GF-D8 (cell line): ENCODE data around the gene SCUBE3.

Experiments
- DNase-seq: peaks from one replicate; lab custom pipeline; 2025; lab: John Stamatoyannopoulos, UW

Gene SCUBE3

DNA sequence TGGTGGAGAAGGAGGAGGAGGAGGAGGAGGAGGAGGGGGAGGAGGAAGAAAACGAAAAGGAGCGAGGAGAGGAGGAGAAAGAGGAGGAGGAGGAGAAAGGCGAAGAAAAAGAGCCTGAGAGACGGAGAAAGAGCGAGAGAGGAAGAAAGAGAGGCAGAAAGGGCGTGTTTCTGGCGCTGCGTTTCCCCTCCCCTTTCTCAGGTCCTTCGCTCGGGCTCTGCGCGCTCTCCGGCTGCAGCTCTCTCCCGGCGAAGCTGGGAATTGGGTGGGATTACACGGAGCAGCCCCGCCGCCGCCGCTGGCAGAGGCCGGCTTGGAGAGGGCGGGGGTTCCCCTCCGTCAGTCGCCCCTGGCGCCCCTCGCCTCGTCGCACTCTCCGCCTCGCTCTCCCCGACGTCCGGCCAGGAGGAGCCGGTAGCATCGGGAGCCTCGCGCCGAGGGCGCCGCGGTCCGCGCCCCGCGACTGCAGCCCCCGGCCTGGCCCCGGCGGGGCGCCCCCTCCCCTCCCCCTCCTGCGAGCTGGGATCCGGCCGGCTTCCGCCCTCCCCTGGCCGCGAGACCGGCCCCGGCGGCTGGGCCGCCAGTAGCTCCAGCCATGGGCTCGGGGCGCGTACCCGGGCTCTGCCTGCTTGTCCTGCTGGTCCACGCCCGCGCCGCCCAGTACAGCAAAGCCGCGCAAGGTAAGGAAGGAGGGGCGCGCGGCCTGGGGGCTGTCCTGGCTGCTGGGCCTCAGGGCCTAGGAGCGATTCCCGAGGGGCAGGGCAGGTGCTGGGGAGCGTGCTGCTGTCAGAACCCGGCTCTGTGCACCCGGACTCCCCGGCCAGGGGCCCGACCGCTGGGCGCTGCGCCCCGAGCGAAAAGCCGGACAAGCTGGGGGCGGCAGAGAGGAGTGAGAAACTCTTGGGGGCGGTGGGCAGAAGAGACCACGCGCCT lies at the start of gene SCUBE3:
TSS of gene SCUBE3 (plus strand) at position 133 of the 933 bp plus-strand sequence. CDS start at position 596, 463 bp downstream.
- no peak for DNase-seq

DNA sequence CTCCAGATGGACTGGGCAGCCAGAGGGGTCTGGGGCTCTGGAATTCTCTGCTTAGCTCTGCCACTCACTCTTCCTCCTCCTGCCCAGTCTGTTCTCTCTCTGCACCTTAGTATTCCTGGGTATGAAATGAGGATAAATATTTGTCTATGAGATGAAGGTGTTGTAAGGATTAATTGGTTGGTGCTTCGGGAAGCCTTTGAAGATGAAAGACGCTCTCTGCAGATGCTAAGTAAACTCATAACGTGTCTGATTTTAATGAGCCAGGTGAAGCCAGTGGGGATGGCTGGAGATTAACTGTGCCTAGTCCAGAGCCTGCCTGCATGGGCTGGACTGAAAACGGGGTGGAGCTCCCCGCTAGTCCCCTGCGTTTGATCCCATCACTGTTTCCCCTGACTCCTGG lies 49.5 kb upstream of the SCUBE3 start:
- no peak for DNase-seq

DNA sequence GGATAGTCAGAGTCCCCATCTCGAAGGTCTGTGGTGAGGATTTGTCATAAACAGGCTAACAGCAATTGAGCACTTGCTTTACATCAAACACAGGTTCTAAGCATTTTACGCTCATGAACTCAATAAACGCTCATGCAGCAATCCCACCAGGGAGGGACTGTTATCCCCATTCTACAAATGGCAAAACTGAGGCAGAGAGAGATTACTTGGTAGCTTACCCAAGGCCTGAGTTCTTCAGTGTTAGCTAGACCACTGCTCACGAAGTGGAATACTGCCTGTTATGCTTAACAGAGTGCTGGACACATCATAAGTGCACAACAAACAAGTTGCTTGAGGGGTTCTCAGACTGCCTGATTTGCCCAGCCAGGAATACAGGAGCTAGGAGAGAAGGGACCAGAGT lies 48.9 kb upstream of the SCUBE3 start:
- no peak for DNase-seq

DNA sequence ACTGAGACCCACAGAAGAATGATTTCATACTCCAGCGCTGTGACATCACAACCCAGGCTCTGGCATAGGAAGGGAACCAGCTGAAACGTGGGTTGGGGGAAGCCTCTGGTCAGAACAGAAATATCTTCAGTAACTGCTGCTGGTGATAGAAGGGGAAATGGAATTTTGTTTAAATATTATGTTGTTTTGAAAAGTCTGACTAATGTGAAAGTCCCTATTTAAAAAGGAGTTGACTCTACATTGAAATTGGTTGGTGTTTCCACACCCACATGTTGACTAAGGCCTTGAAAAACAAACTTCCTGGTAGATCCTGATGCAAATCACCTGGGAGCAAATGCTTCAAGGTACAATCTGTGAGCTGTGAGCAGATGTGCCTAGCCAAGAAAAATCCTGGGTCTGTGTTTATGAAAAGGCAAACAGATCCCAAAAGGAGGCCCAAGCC lies 48.1 kb upstream of the SCUBE3 start:
- DNase-seq: no peak

DNA sequence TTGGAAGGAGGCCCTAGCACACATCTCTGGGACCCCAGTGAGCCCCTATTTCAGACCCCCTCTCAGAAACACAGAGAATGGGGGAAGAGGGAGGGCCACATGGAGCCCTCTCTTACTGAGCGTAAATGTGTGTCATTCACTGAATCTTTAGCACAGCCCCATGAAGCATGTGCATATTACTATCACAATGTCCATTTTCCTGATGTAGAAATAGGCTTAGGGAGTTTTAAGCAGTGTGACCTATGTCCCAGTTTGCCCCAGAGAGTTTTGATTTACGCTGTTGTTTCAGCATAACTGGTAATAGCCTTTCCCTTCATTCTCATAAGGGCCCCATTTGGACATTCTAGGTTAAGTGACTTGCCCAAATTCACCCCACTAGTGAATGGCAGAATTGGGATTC lies 47.6 kb upstream of the SCUBE3 start:
- DNase-seq: no peak

DNA sequence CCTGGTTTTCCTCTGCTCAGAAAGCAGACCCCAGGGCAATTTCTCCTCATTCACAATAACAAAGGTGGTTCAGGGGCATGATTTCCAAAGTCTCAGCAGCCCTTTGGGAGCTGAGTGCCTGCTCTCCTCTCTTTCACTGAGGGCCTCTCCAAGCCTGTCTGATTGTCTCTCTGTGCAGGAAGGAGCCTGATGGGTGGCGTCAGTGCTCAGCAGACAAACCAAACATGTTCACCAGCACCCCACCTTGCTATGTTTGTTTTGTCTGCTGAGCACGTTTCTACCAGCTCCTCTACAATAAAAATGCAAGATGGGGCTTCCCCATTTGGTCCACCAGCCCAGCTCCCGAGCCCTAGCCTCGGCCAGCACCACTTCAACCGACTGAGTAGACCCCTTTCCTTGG lies 47.2 kb upstream of the SCUBE3 start:
- DNase-seq: no peak

DNA sequence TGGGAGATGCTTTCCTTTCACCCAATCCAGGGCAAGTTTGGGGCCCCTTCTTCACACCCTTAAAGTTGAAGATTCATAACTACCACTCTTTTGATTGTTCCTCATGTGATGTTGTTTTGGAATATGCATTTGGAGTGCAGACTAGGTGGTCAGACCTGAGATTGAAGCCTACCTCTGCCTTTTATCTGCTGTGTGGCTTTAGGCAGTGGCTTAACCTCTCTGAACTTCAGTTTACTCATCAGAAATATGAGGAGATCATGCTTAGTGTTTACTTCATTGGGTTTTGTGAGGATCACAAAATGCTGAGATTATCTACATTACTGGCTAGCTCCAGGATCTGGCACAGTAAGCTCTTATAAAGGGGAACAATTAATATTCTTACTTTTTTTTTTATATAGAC lies 46.3 kb upstream of the SCUBE3 start:
- no peak for DNase-seq

DNA sequence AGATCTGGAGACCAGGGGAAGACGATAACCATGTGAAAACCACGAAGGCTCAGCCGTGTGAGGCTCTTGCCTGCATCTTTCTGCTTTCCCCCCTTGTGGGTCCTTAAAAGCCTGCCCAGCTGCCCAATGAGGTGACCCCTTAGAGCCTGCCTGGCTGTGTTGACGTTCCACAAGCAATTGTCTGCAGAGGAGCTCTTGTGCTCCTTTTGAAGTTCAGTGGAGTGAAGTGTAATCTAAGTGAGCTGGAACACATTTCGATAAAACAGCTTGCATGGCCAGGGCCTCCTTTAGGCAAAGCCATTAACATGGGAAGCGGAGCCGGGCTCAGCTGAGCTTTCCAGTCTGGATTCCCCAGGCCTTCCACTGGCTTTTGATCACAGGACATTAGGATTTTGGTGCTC lies 45.3 kb upstream of the SCUBE3 start:
- no peak for DNase-seq

DNA sequence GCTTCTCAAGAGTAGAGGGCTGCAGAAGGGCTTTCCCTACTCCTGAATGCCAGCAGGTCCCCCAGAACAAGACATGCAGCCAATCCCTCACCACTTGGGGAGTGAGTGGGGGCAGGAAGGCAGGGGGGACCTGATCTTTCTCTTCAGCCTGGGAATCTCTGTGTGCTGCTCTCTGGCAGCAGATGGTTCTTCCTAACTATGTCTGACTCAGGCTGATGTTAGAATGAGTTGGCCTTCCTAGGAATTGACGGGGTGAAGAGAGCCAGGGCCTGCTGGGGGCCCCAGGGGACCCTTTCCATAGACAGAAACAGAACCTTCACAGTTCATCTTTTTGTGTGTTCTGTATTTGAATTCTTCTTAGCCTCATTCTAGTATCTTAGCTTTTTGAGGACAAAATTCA lies 43.6 kb upstream of the SCUBE3 start:
- no peak for DNase-seq

DNA sequence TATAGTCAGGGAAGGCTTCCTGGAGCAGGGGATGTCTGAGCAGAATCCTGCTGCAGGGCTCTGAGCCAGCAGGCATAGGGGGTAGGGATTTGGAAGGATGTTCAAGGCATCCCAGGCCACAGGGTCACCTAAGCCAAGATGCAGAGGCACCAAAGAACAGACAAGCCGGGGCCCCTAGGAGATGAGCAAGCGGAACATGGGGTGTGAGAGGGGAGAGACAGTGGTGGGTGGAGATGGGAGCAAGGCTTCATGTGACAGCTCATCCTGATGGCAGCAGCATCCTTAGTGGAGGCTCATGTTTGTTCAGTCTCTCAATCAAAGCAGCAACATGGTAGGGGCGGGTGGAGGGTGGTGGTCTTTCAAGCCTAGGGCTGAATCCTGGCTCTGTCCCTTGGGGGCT lies 42.9 kb upstream of the SCUBE3 start:
- DNase-seq: no peak

DNA sequence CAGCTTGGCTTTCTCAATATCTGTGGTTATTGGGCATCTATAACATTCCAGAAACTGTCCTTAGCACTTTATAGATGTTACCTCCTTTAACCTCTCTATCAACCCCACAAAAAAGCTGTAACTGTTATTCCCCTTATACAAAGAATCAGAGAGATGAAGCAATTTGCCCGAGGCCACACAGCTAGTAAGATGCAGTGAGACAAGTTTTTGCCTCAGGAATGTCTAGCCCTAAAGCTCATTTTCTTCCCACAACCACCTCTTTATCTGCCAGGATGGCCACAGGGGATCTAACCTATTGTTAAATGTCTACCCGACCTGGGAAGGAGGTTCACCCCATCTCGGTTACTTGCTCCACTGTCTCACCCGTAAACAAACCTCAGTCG lies 40.7 kb upstream of the SCUBE3 start:
- DNase-seq: no peak

DNA sequence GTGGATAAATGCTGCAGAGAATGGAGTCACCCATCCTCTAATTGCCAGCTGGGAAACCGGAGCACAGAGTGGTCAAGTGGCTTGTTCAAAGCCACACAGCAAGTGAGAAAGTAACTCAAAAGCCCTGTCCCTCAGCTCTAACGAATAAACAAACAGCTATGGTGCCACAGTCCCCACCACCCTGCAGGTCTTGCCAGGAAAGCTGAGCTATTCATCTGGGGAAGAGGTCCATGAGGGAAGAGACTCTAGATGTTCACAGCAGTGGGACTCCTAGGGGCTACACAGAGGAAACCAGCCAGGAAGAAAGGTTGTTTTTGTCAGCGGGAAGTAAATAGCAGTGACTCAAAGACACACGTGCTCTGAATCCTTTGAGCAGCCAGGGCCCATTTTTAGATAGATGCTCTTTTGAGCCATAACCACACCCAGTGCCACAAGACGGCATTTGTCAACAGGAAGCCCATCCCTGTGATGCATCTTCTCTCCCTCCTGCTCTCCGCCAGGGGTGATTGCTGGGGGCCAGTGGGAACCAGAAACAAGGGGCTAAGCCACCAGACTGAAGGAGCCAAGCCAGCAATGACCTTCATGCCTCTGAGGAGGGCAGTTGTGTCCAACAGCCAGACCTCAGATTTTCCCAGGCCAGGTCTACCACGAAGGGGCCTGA lies 40.2 kb upstream of the SCUBE3 start:
- no peak for DNase-seq

DNA sequence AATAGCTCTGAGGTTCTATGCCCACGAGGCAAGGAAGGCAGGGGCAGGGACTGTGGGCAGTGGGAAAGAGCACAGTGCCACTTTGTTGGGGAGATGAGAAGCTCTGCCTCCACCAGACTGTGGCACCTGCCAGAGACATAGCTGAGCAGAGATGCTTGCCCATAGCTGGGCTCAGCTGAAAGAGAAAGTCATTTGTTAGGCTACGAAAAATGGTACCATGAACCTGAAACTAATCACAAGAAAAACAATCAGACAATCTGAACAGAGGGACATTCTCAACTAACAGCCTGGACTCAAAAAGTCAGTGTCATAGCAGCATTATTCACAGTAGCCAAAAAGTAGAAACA lies 39.7 kb upstream of the SCUBE3 start:
- DNase-seq: no peak

DNA sequence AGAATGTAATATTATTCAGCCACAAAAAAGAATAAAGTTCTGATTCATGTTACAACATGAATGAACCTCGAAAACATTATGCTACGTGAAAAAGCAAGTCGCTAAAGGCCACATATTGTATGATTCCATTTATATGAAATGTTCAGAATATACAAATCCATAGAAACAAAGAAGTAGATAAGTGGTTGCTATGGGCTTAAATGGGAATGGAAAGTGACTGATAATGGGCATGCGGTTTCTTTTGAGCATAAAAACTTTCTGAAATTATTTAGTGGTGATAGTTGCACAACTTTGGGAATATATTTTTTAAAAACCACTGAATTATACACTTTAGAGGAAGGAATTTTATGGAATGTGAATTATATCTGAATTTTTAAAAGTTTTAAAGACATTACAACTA lies 39.3 kb upstream of the SCUBE3 start:
- no peak for DNase-seq

DNA sequence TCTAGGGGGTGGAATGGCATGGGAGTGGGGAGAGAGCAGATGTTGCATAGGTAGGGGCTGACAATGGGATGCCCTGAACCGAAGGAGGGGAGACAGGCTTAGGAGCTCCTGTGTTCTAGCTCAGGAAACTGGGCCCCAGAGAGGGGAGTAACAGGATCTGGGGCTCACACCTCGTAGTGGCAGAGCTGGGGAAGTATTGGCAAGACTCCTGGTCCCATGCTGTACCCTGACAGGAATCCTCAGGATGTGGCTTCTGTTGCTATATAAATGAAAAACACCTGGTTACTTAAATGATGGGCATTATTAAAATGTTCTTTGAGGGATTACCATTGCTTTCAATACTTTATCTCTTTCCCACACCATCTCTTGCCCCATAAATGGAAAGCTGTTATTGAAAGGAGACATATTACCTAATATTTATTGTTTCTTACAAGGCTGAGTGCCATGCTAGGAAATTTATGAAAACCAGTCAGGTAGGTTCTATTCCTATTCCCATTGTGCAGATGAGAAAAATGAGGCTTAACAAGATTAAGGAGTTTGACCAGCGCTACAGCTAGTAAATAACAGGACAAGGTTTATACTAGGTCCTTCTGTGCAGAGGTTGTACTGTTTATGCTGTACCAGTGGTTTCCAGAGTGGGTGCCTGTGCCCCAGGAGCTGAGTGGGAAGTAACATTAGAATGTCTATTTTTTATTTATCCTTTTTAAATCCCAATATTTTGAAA lies 37.3 kb upstream of the SCUBE3 start:
- DNase-seq: no peak

DNA sequence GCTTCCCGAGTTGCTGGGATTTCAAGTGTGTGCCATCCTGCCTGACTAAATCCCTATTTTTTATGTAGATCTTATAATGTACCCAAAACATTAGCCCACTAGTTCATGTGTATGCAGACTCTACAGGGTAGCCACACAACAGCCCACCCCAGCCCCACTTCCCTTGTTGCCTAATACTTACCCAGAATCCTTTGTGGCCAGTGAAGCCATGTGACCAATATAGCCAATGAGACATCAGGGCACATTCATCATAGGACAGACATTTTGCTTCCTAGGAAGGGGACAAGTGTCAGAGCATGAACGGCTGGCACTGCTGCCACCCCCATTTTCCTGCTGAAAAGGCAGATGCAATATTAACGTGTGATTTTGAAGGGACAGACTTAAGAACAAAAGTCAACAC lies 36.6 kb upstream of the SCUBE3 start:
- DNase-seq: no peak

DNA sequence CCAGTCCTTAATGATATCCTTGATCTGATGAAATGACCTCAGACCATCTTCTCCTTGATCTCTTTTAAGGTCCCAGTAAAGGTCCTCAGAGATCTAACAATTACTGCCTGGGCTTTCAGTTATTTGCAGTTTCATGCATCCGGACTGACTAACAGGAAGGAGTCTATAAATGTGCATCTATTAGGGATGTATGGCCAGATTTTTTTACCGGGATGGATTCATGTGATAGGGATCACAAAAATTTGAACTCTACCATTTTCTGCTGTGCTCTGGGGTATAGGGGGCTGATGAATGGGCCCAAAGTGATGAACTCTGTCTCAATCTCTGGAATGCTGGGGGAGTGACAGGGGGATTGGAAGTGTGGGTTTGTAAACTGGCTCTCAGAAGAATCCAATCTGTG lies 36.2 kb upstream of the SCUBE3 start:
- no peak for DNase-seq

DNA sequence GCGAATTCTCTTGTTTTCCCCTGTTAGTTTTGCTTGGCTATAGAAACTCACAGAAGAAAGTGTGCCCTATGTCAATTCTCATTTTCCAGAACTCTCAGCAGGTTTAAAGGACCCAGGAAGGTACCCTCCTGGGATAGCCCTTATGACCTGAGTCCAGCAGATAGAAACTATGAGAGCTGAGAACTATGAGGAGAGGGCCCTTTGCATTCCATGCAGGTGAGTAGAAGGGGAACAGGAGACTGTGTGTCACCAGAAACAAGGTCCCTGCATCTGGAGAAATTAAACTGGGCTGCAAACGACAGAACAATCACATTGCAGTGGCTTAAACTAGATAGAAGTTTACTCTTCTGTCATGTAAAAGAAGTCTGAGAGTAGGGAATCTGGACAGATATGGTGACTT lies 35.7 kb upstream of the SCUBE3 start:
- no peak for DNase-seq

DNA sequence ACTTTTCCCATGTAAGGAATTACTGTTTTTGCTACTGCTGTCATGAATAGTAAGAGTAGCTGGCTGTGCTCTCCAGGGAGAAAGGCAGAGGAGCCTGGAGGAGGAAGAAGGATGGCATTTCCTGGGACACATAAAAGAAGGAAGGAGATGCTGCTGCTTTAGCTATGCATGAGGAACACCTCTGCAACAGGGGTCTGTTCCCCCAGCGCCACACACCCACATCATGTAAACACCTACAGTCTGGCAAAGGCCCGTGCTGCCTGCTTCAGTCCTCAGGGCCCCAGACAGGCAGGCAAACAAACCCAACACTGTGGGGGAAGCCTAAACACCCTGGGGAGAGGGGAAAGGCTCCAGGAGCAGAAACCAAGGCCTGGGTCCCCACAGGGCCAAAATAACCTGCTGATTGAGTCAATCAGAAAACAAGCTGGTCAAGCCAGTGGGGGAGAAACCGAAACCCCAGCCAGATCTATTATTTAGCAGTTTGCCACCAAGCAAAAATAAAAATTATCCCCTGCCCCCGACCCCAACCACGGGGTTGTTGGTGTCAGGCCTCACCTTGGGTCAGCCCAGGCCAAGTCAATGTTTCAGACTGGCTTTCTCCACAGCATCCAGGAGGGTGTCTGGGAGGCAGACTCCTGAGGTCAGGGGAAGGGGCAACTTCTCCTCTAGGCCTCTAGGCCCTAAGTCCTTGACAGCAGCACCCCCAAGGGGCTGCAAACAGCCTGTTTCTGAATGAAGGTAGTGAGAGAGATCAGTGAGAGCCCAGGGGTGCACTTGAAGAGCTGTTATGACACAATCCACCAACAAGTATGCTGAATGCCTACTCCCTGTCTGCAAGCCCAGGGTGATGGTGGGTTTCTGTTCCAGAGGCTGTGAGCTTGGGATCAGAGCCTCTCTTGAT lies 34.6 kb upstream of the SCUBE3 start:
- no peak for DNase-seq

DNA sequence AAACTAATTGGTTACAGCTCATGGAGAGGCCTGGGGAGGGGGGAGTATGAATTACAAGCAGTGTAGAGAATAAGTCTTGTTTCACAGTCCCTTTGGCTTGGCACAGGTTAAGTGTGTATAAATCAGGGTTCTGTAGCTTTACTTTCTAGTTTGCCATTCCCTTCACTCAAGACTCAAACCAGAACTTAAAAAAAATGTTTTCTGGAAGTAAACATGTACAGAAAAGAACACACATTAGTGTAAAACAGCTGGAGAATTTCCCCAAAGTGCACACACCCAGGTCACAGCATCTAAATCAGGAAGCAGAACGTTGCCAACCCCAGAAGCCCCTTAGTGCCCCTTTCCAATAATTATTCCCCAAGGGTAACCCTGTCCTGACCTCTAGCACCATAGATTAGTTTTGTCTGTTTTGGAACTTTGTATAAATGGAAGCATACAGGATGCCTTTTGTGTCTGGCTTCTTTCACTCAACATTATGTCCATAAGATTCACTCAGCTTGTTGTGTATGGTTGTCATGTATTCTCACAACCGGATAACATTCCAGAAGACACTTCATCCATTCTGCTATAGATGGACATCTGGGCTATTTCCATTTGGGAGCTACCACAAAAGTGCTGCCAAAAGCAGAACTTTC lies 33.7 kb upstream of the SCUBE3 start:
- DNase-seq: no peak

DNA sequence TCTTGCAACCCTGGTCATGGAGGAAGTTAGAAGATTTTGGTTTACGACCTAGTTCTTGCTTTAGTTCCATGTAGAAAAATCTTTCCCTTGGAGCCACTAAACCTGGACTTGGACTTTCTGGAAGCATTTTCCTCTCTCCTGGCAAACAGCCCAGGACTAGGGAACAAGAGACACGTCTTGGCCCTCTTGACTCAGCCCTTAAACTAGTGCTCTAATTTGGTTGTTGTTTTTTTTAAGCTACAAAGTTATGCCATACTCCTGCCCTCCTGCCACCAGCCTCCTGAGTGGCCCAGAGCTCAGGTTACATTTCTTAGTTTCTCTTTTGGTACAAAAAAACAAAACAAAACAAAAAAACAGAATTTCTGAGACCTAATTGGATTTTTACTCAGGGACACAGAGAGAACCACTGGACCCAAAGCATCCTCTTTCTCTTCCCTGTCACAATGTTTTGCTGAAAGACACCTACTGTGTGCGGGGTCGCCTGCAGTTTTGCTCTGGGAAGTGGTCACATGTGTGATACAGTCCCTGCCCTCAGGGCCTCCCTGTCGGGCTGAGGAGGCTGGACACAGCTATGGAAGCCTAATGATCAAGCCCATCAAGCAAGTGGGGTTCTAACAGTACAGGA lies 32.3 kb upstream of the SCUBE3 start:
- DNase-seq: no peak
